Measurements from ENCODE around the gene ZBED1.

Gene ZBED1

GRCh38 chrX:2488621-2489285, 12.0 kb downstream of the ZBED1 start:
- no peak for TF ChIP-seq CTCF (IDR thresholded peaks at IDR 0.05; ENCODE audit: insufficient read depth, low read depth, low read length, missing control alignments)
- no peak overlapping the region for H3K4me3 ChIP-seq (ENCODE audit: low read depth, low read length)
- no peak for DNase-seq (ENCODE audit: low read depth)

GRCh38 chrX:2487366-2487765, 13.4 kb downstream of the ZBED1 start:
- no peak for TF ChIP-seq CTCF (IDR thresholded peaks at IDR 0.05; ENCODE audit: insufficient read depth, low read depth, low read length, missing control alignments)
- DNase-seq (ENCODE audit: low read depth) = no peak
- H3K4me3 ChIP-seq (ENCODE audit: low read depth, low read length) = no peak overlapping the region

GRCh38 chrX:2486476-2487133, 14.2 kb downstream of the ZBED1 start:
- no peak for DNase-seq (ENCODE audit: low read depth)
- no peak for TF ChIP-seq CTCF (IDR thresholded peaks at IDR 0.05; ENCODE audit: insufficient read depth, low read depth, low read length, missing control alignments)
- no peak overlapping the region for H3K4me3 ChIP-seq (ENCODE audit: low read depth, low read length)

- H3K4me3 ChIP-seq (ENCODE audit: low read depth, low read length) = no peak overlapping the region
- no peak for DNase-seq (ENCODE audit: low read depth)
- no peak for TF ChIP-seq CTCF (IDR thresholded peaks at IDR 0.05; ENCODE audit: insufficient read depth, low read depth, low read length, missing control alignments)
Measured at GRCh38 chrX:2485789-2486345, 14.9 kb downstream of the ZBED1 start.

- DNase-seq (ENCODE audit: low read depth) = no peak
- no peak overlapping the region for H3K4me3 ChIP-seq (ENCODE audit: low read depth, low read length)
Measured at GRCh38 chrX:2484721-2485648, 15.8 kb downstream of the ZBED1 start.

More at GRCh38 chrX:2484721-2485648, 15.8 kb downstream of the ZBED1 start:
- TF ChIP-seq CTCF (IDR thresholded peaks at IDR 0.05; ENCODE audit: insufficient read depth, low read depth, low read length, missing control alignments) = no peak
